HepG2 (cell line): ENCODE measurements around the gene CTDSPL2.

Experiments used
- CTCF ChIP-seq: sonication (generic); formaldehyde crosslinking; IDR thresholded peaks from 2 replicates; pipeline ENCODE4 v1.5.0; 2020; ENCODE audit warnings: mild to moderate bottlenecking, missing genetic modification reagents, moderate library complexity
- EED ChIP-seq: sonication (generic); formaldehyde crosslinking; IDR thresholded peaks from 2 replicates; pipeline ENCODE4 v1.5.0; 2020; ENCODE audit warnings: mild to moderate bottlenecking, missing genetic modification reagents
- GABPA ChIP-seq, 2 experiments: IDR thresholded peaks; 2 replicates each; pipeline ENCODE4 v1.6.1; 2011 to 2016; ENCODE audit warnings: low read depth in 2 of 2, low read length in 1 of 2, missing biosample characterization in 1 of 2, missing genetic modification characterization in 1 of 2
- HINFP ChIP-seq: sonication (generic); formaldehyde crosslinking; IDR thresholded peaks from 2 replicates; pipeline ENCODE4 v1.4.0; 2020; ENCODE audit warnings: low read depth, mild to moderate bottlenecking, missing genetic modification reagents
- POLR2A ChIP-seq, 2 experiments: IDR thresholded peaks; 2 replicates each; pipeline ENCODE4 v1.6.1; 2011; ENCODE audit warnings: low read depth in 2 of 2, low read length in 2 of 2, mild to moderate bottlenecking in 1 of 2, moderate library complexity in 1 of 2; ENCODE audit not compliant: insufficient read depth in 1 of 2
- SMC3 ChIP-seq: IDR thresholded peaks from 2 replicates; pipeline ENCODE4 v1.6.1; 2011; ENCODE audit warnings: low read length, improper control_type of control experiment
- ZNF143 ChIP-seq: sonication (generic); formaldehyde crosslinking; IDR thresholded peaks from 2 replicates; pipeline ENCODE4 v1.4.0; 2020; ENCODE audit warnings: missing genetic modification reagents
- ZNF18 ChIP-seq: sonication (generic); formaldehyde crosslinking; IDR thresholded peaks from 2 replicates; pipeline ENCODE4 v1.8.0; 2022; ENCODE audit warnings: mild to moderate bottlenecking, missing genetic modification reagents; ENCODE audit not compliant: insufficient replicate concordance
- ZNF329 ChIP-seq: sonication (generic); formaldehyde crosslinking; IDR thresholded peaks from 2 replicates; pipeline ENCODE4 v1.9.0; 2021; ENCODE audit warnings: low read depth, mild to moderate bottlenecking, missing genetic modification reagents

- TF ChIP-seq ZNF18 (CRISPR knock-in tag) (no peak), SMC3 (no peak), POLR2A (IDR thresholded peaks at IDR 0.05; ENCODE audit: insufficient read depth in 1 of 2, low read depth in 2 of 2, low read length in 2 of 2) (no peak), CTCF (no peak), HINFP (no peak), ZNF143 (CRISPR knock-in tag) (no peak), EED (CRISPR knock-in tag) (no peak), GABPA (IDR thresholded peaks at IDR 0.05; ENCODE audit: low read depth, low read length) (no peak), GABPA (CRISPR knock-in tag; IDR thresholded peaks at IDR 0.05; ENCODE audit: low read depth) (no peak), ZNF329 (CRISPR knock-in tag) (no peak)
Observed at GRCh38 chr15:44570361-44570760, 142.9 kb downstream of the CTDSPL2 start.
